ENCODE results near the gene FCN3.

DNA sequence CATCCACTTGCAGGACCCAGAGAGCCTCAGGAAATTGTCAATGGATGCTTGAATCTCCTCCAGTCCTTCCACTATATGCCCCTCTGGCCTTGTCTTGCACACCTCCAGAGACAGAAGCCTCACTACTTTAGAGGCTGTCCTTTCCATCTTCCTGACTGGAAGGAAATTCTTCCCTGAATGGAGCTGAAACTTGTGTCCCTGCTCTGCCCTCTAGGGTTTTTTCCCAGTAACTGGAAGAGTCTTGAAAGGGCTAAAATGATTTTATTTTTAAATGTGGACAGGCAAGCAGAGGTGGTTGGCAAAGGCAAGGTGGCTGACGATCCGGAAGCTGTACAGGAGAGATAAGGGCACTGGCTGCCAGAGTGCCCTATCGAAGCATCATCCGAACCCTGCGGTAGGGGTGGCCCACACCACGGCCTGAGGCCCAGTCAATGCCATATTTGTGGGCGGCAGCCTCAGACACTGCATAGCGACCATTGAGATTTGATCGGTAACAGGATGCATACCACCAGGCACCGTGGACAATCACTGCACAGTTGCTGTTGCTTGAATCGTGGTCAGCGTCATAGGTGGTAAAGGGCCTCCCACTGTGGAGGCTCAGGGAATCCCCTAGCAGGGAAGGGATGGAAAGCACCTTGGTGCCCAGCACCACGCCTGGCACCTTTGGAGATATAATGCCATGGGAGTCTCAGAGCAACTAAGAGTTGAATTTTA is 5.6 kb downstream of the FCN3 start:
- TF ChIP-seq POLR2AphosphoS5 (IDR thresholded peaks at IDR 0.05; ENCODE audit: low read depth, low read length) (no peak), TAF1 (IDR thresholded peaks at IDR 0.05; ENCODE audit: borderline replicate concordance, insufficient read depth, low read length) (no peak), FOXP2 (optimal IDR thresholded peaks at IDR 0.05; ENCODE audit: borderline replicate concordance, extremely low read depth, extremely low read length, insufficient read depth) (no peak), SIN3A (IDR thresholded peaks at IDR 0.05; ENCODE audit: borderline replicate concordance, insufficient read depth, low read length) (no peak)
- TF ChIP-seq, protein P1, sequence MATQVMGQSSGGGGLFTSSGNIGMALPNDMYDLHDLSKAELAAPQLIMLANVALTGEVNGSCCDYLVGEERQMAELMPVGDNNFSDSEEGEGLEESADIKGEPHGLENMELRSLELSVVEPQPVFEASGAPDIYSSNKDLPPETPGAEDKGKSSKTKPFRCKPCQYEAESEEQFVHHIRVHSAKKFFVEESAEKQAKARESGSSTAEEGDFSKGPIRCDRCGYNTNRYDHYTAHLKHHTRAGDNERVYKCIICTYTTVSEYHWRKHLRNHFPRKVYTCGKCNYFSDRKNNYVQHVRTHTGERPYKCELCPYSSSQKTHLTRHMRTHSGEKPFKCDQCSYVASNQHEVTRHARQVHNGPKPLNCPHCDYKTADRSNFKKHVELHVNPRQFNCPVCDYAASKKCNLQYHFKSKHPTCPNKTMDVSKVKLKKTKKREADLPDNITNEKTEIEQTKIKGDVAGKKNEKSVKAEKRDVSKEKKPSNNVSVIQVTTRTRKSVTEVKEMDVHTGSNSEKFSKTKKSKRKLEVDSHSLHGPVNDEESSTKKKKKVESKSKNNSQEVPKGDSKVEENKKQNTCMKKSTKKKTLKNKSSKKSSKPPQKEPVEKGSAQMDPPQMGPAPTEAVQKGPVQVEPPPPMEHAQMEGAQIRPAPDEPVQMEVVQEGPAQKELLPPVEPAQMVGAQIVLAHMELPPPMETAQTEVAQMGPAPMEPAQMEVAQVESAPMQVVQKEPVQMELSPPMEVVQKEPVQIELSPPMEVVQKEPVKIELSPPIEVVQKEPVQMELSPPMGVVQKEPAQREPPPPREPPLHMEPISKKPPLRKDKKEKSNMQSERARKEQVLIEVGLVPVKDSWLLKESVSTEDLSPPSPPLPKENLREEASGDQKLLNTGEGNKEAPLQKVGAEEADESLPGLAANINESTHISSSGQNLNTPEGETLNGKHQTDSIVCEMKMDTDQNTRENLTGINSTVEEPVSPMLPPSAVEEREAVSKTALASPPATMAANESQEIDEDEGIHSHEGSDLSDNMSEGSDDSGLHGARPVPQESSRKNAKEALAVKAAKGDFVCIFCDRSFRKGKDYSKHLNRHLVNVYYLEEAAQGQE (IDR thresholded peaks at IDR 0.05; ENCODE audit: insufficient read depth in 1 of 2, low read depth in 2 of 2, low read length in 2 of 2) = no peak

All from PFSK-1 (cell line).